Stimulated activated CD8-positive, alpha-beta memory T cell treated with anti-CD3 and anti-CD28 coated beads, Interleukin-7, amount 100 ng/mL, for 4 hours (primary cell): ENCODE results near the gene UQCR11.

ENCODE experiments used
- DNase-seq, 2 donors: peaks; one replicate each; pipeline ENCODE4 v3.0.0-alpha.2; 2020; ENCODE audit warnings: low read depth in 2 of 2

The UQCR11 gene

DNA sequence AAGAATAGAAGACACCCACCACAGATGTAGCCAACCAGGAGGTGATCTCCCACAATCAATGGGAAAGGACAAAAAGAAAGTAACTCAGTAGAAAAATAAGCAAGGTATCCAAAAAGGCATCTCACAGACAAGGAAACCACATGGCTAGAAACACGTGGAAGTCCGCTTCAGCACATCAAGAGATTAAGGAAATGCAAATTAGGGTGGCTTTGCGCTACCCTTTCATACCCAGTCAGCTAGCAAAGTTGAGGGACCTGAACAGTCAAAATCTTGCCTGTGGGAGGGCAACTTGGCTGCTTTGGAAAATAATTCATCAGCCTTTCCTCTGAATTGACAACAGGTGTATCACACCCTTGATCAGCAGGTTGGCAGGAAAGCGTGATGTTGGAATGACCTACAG is 11.6 kb upstream of the UQCR11 start:
- no peak for DNase-seq

DNA sequence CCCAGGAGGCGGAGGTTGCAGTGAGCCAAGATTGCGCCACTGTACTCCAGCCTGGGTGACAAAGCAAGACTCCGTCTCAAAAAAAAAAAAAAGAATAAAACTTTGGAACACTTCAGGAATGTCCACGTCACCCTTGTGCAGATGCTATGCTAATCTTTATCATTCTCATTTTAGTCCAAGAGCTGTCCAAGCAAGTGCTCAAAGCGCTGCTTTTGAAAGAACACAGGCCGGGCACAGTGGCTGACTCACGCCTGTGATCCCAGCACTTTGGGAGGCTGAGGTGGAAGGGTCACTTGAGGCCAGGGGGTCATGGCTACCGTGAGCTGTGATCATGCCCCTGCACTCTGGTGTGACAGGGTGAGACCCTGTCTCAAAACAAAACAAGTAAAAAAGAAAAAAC is 11.1 kb upstream of the UQCR11 start:
- no peak for DNase-seq

- DNase-seq, result no peak
Measured at GRCh38 chr19:1615156-1615765, 10.0 kb upstream of the UQCR11 start.

- no peak for DNase-seq
Measured at GRCh38 chr19:1613808-1614570, 8.7 kb upstream of the UQCR11 start.

GRCh38 chr19:1613146-1613545 is 7.9 kb upstream of the UQCR11 start:
- no peak for DNase-seq

GRCh38 chr19:1612114-1613086 is 7.1 kb upstream of the UQCR11 start:
- DNase-seq, result no peak

- DNase-seq, result no peak
Measured at GRCh38 chr19:1611353-1611752, 6.1 kb upstream of the UQCR11 start.

DNA sequence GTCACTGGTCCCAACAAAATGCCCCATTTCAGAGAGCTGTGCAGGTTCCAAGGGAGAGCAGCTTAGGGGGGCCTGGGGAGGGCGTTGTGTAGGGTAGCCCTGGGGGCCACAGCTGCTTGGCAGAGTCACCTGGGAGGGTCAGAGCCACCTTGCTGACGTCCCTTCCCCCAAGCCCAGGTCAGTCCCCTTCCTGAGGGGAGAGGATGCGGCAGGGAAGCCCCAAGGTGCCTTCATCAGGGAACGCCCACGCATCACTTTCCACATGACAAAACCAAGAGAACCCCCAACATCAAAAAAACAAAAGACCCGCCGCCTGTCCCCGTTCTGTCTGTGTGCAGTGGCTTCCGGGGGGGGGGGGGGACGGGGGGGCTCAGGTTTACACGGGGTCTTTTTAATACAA is 5.3 kb upstream of the UQCR11 start:
- no peak for DNase-seq

GRCh38 chr19:1609680-1610474 is 4.6 kb upstream of the UQCR11 start:
- no peak for DNase-seq

DNA sequence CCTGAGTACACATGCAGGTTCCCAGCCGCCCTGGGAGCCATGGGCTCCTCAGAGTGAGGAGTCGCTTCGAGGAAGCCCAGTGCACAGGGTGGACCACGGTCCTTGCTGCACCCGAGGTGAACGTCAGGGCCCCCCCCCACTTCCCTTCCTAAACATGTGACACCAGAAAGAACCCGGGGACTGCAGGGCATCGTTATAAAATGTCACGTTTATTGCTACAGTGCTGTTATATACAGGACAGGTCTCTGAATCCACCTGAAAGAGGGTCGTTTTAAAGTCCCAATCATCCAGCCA is 3.8 kb upstream of the UQCR11 start:
- DNase-seq, result no peak

GRCh38 chr19:1608359-1609102 is 3.3 kb upstream of the UQCR11 start:
- DNase-seq, result no peak

DNA sequence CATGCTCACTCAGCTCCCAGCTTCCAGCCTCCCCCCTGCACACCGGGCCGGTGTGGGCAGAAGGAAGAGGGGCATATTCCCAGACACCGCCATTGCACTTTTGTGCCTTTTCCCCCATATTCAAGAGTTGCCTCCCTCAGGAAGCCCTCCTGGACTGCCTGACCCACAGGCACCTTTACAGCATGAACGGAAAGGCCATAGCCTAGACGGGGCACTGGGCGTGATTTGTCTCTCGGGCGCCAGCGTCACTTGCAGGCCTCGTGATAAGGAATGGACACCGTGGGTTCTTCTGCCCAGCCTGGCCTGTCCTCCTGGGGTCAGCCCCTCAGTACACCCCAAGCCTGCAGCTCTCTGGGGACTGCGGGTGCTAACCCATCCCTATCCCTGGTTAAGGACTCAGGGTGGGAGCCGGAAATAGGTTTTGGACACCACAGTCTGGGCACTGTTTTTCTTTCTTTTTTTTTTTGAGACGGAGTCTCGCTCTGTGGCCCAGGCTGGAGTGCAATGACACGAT is 933 bp upstream of the UQCR11 start:
- no peak for DNase-seq

DNA sequence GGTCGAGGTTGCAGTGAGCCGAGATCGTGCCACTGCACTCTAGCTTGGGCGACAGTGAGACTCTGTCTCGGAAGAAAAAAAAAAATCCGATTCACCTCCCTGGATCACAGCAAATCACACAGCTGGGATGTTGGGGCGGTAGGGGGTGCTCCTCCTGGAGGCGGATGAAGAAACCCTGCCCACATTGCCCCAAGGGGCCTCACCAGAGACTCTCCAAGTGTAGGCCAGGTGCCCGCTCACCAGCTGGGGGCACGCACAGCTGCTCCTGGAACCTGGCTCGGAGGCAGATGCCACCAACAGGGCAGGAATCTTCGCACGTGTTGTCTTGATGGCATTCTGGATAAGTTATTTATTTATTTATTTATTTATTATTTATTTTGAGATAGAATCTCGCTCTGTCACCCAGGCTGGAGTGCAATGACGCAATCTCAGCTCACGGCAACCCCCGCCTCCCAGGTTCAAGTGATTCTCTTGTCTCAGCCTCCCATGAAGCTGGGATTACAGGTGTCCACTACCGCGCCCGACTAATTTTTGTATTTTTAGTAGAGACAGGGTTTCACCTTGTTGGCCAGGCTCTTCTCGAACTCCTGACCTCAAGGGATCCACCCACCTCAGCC is 3.1 kb downstream of the UQCR11 start:
- no peak for DNase-seq

- no peak for DNase-seq
Measured at GRCh38 chr19:1601613-1602064, 3.6 kb downstream of the UQCR11 start.

- DNase-seq, result no peak
Measured at GRCh38 chr19:1599460-1599846, 5.8 kb downstream of the UQCR11 start.

DNA sequence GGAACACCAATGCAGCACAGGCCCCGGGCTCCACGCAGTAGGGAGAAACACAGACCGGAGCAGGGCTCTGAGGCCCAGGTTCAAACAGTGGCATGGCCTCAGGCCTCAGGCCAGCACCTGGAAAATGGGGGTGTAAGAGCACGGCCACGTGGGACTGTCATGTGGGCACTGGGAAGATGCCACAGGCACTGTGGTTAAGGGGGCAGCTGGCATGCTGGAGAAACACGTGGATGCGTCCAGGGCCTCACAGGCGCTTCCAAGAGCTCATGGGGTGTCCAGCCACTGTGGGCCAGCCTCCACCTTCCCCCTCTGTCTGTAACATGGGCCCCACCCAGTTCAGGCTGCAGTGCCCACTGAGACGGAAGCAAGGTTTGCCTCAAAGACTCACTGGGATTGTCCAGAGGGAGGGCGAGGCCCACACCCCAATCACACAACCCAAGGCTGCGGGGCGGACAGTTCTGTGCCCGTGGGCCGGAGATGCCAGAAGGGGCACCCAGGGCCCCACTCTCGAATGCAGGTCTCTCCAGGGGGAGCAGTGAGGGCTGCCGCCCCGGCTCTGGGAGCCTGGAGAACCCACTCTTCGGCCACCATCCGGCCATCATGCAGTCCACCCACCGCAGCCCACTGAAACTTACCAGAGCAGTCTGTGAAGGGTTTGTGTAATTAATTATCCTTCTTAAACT is 6.3 kb downstream of the UQCR11 start:
- no peak for DNase-seq

DNA sequence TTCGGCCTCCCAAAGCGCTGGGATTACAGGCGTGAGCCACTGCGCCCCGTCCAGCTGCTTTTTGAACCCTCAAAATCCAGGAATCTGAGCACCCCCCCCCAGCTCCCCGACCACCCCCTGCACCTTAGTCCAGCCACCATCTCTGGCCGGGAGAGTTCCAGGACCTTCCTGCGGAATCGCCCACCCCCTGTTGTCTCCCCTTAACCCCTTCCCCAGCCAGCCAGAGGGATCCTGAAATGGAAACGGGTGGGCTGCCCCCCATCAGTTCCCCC is 11.8 kb downstream of the UQCR11 start:
- DNase-seq, result no peak

DNA sequence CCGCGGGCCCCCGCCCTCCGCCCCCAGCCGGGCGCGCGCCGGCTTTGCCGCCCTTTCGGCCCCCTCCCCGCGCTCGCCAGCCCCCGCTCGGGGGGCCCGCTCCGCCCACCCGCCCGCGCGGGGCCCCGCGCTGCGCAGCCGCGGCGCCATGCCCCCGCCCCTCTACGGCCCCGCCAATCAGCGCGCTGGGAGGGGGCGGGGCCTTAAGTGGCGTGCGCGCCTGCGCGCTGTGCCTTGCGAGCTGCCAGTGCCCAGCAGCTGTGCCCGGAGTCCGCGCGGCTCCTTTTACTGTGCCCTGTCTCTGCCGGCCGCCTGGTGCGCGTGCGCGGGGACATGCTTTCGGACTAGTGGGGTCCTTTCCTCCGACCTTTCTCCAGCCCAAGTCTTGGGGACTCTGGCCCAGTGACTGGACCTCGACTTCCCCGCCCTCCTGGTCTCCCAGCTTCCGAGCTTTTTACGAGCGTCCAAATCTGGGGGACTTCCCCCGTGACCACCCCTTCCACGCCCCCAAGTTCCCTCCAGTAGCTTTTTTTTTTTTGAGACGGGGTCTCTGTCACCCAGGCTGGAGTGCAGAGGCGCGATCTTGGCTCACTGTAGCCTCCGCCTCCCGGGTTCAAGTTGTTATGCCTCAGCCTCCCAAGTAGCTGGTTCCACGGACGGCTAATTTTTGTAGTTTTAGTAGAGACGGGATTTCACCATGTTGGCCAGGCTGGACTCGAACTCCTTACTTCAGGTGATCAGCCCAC is 12.3 kb downstream of the UQCR11 start, which contains the start of gene MBD3:
Gene MBD3, minus strand, starts transcription at position 111 of the 746 bp plus-strand sequence. CDS start 234 bp downstream, outside the sequence.
- DNase-seq, result peak; percentile 60 to 87
